Measurements from ENCODE around the gene CLIP1. TPM values are rescaled to one million over a fixed set of nuclear protein-coding genes. Genes with fewer than 3 reads are reported as not detected.
A peak's percentile ranks its signal among the peaks of the same experiment; 100 is the strongest.
"Not testable (repeated sequence)": the region's sequence is repeated elsewhere in the genome, so short reads cannot be mapped to it uniquely, and the experiment has no call there.

The CLIP1 gene
- polyA plus RNA-seq, 3 donors from 2014 or later: 1.4 to 30.6 (median 9.5) TPM

DNA sequence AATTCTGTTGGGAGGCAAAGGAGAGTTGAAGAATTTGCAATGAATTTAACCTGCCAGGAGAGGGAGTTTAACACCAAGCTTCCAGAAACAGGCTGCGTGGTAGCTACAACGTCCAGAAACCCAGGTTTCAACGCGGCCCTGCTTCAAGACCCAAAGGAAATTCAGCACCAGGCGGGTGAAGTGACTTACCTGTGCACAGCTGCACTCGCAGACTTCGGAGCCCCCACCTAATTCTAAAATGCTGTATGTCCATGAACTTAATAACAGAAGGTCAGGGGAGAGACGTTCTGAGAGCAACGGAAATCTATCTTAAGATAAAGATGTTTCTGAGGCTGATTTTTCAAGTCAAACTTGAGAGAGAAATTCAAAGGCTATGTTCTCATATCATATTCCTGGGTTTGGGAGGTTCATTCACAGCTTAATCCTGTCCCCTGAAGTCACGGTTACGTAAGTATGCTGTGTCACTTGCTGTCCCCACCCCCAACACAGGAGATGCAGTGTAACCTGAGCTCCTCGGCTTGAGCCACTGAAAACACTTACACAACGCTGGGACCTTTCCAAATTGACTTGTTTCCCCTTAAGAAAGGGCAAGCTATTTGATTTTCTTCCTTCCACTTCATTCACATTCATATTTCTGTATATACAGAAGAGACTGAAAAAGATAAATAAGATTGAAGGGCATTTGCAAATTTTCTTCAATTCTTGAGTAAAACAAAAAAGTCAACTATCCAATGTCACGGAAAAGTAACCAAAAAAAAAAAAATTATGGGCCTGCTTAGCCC is 22.7 kb downstream of the CLIP1 start:
- Mint-ChIP-seq H3K9me3 (no peaks in the 10 kb centered on the region), H3K27ac (peak overlapping the region in 5 of 6 donors; percentile 22 to 64 (median 41)), H3K36me3 (peaks cover 0 to 4% (median 3%) of the 10 kb centered on the region in 3 donors), H3K4me1 (peaks cover 16 to 32% of the 10 kb centered on the region in 2 donors), H3K4me3 (peak overlapping the region in 1 of 5 donors; percentile 64), H3K27me3 (ENCODE audit: low read depth in 3 of 3) (peaks cover 0 to 1% (median 0%) of the 10 kb centered on the region in 3 donors)
- peak; percentile 36 to 55 (median 42) for DNase-seq

DNA sequence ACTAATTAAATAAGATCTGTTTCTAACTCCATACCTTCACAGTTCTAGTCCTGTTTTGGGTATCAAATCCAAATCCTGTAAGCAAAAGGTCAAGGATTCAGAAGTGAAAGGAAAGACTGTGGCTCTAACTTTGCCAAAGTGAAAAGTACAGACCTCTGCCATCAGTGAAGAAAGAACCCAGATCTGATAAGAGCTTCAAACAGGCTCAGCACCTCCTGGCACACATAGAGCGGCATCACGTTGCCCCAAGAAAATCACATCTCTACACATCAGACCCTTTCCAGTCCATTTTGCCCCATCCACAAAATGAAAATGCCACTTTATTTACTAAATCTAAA is 23.2 kb downstream of the CLIP1 start:
- Mint-ChIP-seq H3K36me3 (peaks cover 0 to 3% (median 3%) of the 10 kb centered on the region in 3 donors), H3K4me1 (peaks cover 16 to 31% of the 10 kb centered on the region in 2 donors), H3K27ac (peak overlapping the region in 4 of 6 donors; percentile 41 to 67 (median 60)), H3K27me3 (ENCODE audit: low read depth in 3 of 3) (peaks cover 0 to 1% (median 0%) of the 10 kb centered on the region in 3 donors), H3K9me3 (no peaks in the 10 kb centered on the region), H3K4me3 (peak overlapping the region in 1 of 5 donors; percentile 64)
- no peak for DNase-seq

DNA sequence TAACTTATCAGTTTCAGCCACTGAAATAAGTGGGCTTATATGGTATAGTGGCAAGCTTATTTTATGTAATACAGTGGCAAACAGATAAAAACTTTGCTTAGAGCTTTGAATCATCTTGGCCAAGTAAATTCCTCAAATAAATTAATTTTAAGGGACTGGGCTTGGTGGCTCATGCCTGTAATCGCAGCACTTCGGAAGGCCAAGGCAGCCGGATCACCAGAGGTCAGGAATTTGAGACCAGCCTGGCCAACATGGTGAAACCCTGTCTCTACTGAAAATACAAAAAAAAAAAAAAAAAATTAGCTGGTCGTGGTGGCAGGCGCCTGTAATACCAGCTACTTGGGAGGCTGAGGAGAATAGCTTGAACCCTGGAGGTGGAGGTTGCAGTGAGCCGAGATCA is 24.5 kb downstream of the CLIP1 start:
- not testable (repeated sequence) for H3K4me3 Mint-ChIP-seq; DNase-seq; H3K9me3 Mint-ChIP-seq; H3K36me3 Mint-ChIP-seq; H3K27me3 Mint-ChIP-seq (ENCODE audit: low read depth in 3 of 3); H3K27ac Mint-ChIP-seq
- peaks cover 18 to 28% of the 10 kb centered on the region in 2 donors for H3K4me1 Mint-ChIP-seq

DNA sequence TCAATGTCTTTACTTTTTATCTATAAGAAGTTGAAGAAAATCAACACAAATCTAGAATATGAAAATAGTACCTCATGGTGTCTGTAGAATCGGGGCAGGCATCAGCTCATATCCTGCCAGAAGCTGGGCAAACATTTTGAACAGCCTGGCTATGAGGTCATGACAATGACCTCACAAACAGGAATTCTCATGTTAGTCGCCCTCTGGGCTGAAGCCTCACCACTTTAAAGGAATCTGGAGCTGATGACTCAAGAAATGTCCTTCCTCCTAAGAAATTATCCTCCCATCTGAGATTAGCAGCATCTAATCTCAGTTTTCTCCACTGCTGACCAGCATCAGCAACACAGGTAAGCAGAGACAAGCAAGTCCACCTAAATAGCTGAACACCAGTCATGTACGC is 27.1 kb downstream of the CLIP1 start:
- H3K27ac Mint-ChIP-seq: no peak overlapping the region

DNA sequence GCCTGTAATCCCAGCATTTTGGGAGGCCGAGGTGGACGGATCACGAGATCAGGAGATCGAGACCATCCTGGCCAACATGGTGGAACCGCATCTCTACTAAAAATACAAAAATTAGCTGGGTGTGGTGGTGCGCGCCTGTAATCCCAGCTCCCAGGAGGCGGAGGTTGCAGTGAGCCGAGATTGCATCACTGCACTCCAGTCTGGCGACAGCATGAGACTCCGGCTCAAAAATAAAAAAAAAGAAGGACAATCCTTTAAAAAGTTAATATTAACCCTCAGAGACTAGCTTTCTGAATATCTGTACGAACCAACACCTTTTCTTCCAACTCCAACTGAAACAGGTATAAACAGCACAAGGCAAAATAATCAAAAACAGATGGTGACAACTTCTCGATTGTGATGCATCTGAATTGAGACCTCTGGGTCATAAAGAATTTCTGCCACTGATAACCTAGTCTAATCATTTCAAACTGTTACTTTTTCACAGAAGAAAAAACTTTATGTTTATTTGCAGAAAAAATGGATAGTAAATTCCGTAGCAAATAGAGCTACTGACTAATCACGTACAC is 27.8 kb downstream of the CLIP1 start:
- H3K27me3 Mint-ChIP-seq (ENCODE audit: low read depth in 3 of 3): no peaks in the 10 kb centered on the region
- H3K27ac Mint-ChIP-seq: no peak overlapping the region
- H3K9me3 Mint-ChIP-seq: no peaks in the 10 kb centered on the region
- no peak for DNase-seq
- H3K4me1 Mint-ChIP-seq: peaks cover 19 to 23% of the 10 kb centered on the region in 2 donors
- peaks cover 0 to 3% (median 3%) of the 10 kb centered on the region in 3 donors for H3K36me3 Mint-ChIP-seq
- no peak overlapping the region for H3K4me3 Mint-ChIP-seq

More for the DNA sequence above, 27.1 kb downstream of the CLIP1 start:
- no peak overlapping the region for H3K4me3 Mint-ChIP-seq
- H3K9me3 Mint-ChIP-seq: no peaks in the 10 kb centered on the region
- DNase-seq: no peak
- peaks cover 0 to 3% (median 3%) of the 10 kb centered on the region in 3 donors for H3K36me3 Mint-ChIP-seq
- no peaks in the 10 kb centered on the region for H3K27me3 Mint-ChIP-seq (ENCODE audit: low read depth in 3 of 3)
- peaks cover 23 to 29% of the 10 kb centered on the region in 2 donors for H3K4me1 Mint-ChIP-seq

DNA sequence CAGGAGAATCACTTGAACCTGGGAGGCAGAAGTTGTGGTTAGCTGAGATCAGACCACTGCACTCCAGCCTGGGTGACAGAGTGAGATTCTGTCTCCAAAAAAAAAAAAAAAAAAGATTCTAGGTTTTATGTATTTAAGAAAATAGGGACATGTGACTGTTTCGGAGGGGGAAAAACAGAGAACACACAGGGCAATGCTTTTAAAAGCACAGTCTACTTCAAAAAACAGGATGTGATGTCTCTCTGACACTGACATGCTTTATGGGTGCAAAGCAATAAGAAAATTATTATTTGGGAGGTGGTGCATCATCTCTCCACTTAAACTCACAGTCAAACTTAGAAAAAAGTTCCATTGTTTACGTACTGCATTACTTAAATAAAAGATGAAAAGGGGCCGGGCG is 28.7 kb downstream of the CLIP1 start:
- Mint-ChIP-seq H3K9me3 (no peaks in the 10 kb centered on the region), H3K4me3 (no peak overlapping the region), H3K27ac (no peak overlapping the region), H3K4me1 (peaks cover 13 to 15% of the 10 kb centered on the region in 2 donors), H3K27me3 (ENCODE audit: low read depth in 3 of 3) (no peaks in the 10 kb centered on the region), H3K36me3 (peaks cover 0 to 3% (median 3%) of the 10 kb centered on the region in 3 donors)
- no peak for DNase-seq

DNA sequence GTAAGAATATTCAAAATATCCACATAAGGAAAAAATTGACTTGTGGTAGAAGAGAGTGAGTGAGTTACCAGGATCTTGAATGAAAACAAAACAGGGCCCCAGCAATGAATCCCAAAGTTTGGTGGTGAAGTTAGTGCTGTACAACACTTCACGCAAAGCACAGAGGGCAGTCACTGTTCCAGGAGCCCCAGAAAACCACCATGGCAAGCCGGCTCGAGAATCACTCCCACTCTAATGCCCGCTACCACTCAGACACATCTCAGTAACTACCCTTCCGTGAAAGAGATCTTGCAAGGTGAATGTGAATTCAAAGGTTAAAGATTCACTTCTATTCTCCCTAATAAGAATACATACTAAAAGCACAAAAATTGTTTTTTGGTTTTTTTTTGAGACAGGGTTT is 30.1 kb downstream of the CLIP1 start:
- peak overlapping the region in 1 of 6 donors; percentile 28 for H3K27ac Mint-ChIP-seq
- H3K36me3 Mint-ChIP-seq: peaks cover 0 to 3% (median 3%) of the 10 kb centered on the region in 3 donors
- H3K9me3 Mint-ChIP-seq: no peaks in the 10 kb centered on the region
- peaks cover 13 to 15% of the 10 kb centered on the region in 2 donors for H3K4me1 Mint-ChIP-seq
- no peaks in the 10 kb centered on the region for H3K27me3 Mint-ChIP-seq (ENCODE audit: low read depth in 3 of 3)
- DNase-seq: no peak
- no peak overlapping the region for H3K4me3 Mint-ChIP-seq

DNA sequence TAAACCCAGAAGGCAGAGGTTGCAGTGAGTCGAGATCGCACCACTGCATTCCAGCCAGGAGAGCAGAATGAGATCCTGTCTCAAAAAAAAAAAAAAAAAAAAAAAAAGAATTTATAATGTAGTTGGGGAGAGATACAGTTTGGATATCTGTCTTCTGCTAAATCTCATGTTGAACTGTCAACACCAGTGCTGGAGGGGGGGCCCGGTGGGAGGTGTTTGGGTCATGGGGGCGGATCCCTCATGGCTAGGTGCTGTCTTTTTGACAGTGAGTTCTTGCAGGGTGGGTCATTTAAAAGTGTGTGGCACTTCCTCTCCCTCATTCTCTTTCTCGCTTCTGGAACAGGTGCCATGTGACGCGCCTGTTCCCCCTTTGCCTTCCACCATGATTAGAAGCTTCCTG is 32.8 kb downstream of the CLIP1 start:
- H3K4me1 Mint-ChIP-seq: peaks cover 14 to 21% of the 10 kb centered on the region in 2 donors
- no peaks in the 10 kb centered on the region for H3K36me3 Mint-ChIP-seq
- DNase-seq: no peak
- no peaks in the 10 kb centered on the region for H3K27me3 Mint-ChIP-seq (ENCODE audit: low read depth in 3 of 3)
- peak overlapping the region in 1 of 6 donors; percentile 31 for H3K27ac Mint-ChIP-seq
- H3K4me3 Mint-ChIP-seq: no peak overlapping the region
- no peaks in the 10 kb centered on the region for H3K9me3 Mint-ChIP-seq

DNA sequence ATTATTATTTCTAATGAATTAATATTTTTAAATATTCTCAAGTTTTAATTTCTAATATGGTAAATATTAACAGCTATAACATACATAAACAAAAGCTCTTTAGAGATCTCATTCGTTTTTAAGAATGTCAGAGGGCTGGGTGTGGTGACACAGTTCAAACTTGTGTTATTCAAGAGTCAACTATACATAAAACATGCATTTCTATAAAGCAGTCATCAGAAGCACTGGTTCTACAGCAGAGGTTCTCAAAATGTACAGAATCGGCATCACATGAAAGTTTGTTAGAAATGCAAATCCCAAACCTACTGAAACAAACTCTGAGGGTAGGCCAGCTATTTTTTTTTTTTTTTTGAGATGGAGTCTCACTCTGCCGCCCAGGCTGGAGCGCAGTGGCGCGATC is 34.6 kb downstream of the CLIP1 start:
- Mint-ChIP-seq H3K27ac (no peak overlapping the region), H3K4me3 (no peak overlapping the region), H3K9me3 (no peaks in the 10 kb centered on the region), H3K36me3 (no peaks in the 10 kb centered on the region), H3K4me1 (peaks cover 9 to 21% of the 10 kb centered on the region in 2 donors), H3K27me3 (ENCODE audit: low read depth in 3 of 3) (no peaks in the 10 kb centered on the region)
- no peak for DNase-seq

DNA sequence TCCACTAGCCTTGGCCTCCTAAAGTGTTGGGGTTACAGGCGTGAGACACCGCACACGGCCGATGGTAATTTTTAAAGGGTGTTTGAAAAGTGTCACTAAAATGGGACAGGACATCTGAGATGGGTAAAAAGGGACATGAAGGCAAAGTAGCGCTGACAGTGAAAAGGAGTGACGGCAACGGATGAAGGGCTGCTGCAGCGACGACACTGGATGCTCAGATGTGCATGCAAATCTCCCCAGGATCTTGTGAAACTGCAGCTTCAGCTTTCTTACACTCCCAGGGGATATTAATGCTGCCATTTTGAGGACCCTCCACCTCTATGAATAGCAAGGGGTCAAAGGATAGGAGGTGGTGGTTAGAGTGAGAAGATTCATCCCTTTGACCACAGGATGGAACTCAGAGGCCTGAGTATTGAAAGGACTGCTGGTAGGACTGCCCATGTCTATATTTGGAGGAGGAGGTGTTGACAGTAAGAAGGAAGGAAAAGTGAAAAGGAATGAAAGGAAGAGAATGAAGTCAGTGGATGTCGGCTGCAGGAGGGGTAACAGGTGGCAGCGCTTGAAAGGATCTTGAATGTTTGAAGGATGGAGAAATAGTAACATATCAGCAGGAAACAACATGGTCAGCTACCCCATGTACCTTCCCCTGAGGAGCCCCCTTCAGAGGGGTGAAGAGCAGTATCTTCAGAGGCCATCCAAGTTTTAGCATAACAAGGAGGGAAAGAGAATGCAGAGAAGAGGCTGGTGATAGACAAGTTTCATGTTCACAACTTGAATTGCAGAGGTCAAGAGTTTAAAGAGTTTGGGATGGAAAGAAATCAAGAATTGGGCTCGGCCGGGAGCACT is 37.1 kb downstream of the CLIP1 start:
- no peak overlapping the region for H3K4me3 Mint-ChIP-seq
- H3K27ac Mint-ChIP-seq: peak overlapping the region in 2 of 6 donors; percentile 10 to 71
- H3K27me3 Mint-ChIP-seq (ENCODE audit: low read depth in 3 of 3): peaks cover 0 to 2% (median 0%) of the 10 kb centered on the region in 3 donors
- no peak for DNase-seq
- H3K36me3 Mint-ChIP-seq: peaks cover 0 to 3% (median 0%) of the 10 kb centered on the region in 3 donors
- H3K4me1 Mint-ChIP-seq: peaks cover 11 to 21% of the 10 kb centered on the region in 2 donors
- H3K9me3 Mint-ChIP-seq: no peaks in the 10 kb centered on the region

DNA sequence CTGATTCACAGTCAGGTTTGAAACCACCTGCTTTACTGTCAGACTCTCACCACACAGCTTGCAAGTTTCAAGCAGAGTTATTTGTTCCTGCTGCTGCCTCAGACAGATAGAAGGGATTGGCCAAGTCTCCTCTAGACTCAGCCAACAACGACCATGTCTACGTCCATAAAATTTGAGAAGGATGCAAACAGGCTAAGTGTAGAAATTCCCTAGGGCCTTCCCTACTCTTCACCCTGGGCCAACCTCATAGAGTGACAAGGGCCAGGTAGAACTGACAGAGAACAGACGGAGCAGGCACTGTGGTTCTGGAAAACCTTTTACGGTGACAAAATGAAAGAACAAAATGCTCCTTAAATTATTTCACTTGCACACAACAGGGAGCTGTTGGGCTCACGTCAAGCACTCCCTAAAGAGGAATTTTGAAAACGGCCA is 39.5 kb downstream of the CLIP1 start:
- H3K36me3 Mint-ChIP-seq: peaks cover 0 to 9% (median 4%) of the 10 kb centered on the region in 3 donors
- DNase-seq: no peak
- peaks cover 10 to 21% of the 10 kb centered on the region in 2 donors for H3K4me1 Mint-ChIP-seq
- H3K27me3 Mint-ChIP-seq (ENCODE audit: low read depth in 3 of 3): peaks cover 0 to 2% (median 2%) of the 10 kb centered on the region in 3 donors
- H3K4me3 Mint-ChIP-seq: no peak overlapping the region
- H3K27ac Mint-ChIP-seq: peak overlapping the region in 1 of 6 donors; percentile 40
- no peaks in the 10 kb centered on the region for H3K9me3 Mint-ChIP-seq

DNA sequence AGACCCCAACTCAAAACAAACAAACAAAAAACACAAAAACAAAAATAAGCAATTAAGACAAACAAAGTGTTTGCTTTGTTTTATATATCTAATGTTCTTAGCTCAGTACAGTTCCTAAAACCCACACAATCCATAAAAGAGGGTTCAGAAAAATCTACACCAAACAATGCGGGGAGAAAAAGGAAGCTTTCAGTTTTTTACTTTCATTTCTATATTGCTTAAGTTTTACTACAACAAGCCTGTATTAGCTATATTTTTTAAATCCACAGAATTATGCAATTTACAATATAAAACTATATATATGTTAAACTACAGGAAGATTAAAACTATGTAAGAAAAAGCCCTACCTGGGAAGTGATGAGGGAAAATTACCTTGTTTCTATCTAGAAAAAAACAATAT is 41.4 kb downstream of the CLIP1 start:
- Mint-ChIP-seq H3K4me3 (peak overlapping the region in 3 of 5 donors; percentile 17 to 65 (median 21)), H3K4me1 (peaks cover 10 to 17% of the 10 kb centered on the region in 2 donors), H3K27me3 (ENCODE audit: low read depth in 3 of 3) (peaks cover 0 to 2% (median 2%) of the 10 kb centered on the region in 3 donors), H3K27ac (peak overlapping the region in 3 of 6 donors; percentile 7 to 49 (median 26)), H3K36me3 (peaks cover 4 to 16% (median 8%) of the 10 kb centered on the region in 3 donors), H3K9me3 (no peaks in the 10 kb centered on the region)
- no peak for DNase-seq

DNA sequence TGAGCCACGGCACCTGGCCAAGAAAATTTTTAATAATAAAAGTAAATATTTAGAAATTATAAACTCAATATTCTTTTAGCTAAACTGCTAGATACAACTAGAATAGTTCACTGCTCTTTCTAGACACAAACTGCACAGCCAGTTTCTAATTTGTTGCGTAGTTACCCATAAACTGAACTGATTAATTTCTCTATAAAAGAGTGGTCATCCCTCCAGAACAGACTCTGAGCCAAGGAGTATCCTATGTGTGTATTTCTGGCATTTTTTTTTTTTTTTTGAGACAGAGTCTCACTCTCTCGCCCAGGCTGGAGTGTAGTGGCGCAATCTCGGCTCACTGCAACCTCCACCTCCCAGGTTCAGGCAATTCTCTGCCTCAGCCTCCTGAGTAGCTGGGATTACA is 45.7 kb downstream of the CLIP1 start:
- not testable (repeated sequence) for H3K27me3 Mint-ChIP-seq (ENCODE audit: low read depth in 3 of 3); H3K9me3 Mint-ChIP-seq; H3K4me1 Mint-ChIP-seq; H3K4me3 Mint-ChIP-seq; DNase-seq; H3K27ac Mint-ChIP-seq
- peaks cover 8 to 21% (median 11%) of the 10 kb centered on the region in 3 donors for H3K36me3 Mint-ChIP-seq
